Stimulated activated CD8-positive, alpha-beta memory T cell treated with anti-CD3 and anti-CD28 coated beads, Interleukin-15, amount 100 ng/mL, for 1 hour (primary cell): ENCODE results near the gene PDE7B.

Experiments used
- DNase-seq: peaks from one replicate; pipeline ENCODE4 v3.0.0-alpha.2; 2020; ENCODE audit warnings: low read depth

Gene PDE7B

GRCh38 chr6:136244061-136244616, 392.6 kb downstream of the PDE7B start:
- DNase-seq = no peak
